ENCODE measurements around the gene RABEPK.
A peak's percentile ranks its signal among the peaks of the same experiment; 100 is the strongest.
"Not testable (repeated sequence)": the region's sequence is repeated elsewhere in the genome, so short reads cannot be mapped to it uniquely, and the experiment has no call there.

RABEPK gene

GRCh38 chr9:125258160-125258785 is 57.9 kb downstream of the RABEPK start:
- Mint-ChIP-seq H3K9me3 (no peaks in the 10 kb centered on the region), H3K36me3 (ENCODE audit: low read depth) (no peaks in the 10 kb centered on the region), H3K27me3 (ENCODE audit: low read depth) (no peaks in the 10 kb centered on the region), H3K27ac (peak overlapping the region; percentile 17 to 66 (median 29)), H3K4me1 (peaks cover 30% of the 10 kb centered on the region), H3K4me3 (peak overlapping the region in 2 of 3 experiments; percentile 3 to 78)
- no peak for TF ChIP-seq CTCF (IDR thresholded peaks at IDR 0.05; ENCODE audit: unreplicated experiment in 3 of 3)

GRCh38 chr9:125258832-125259534 is 58.6 kb downstream of the RABEPK start:
- Mint-ChIP-seq H3K27me3 (ENCODE audit: low read depth) (no peaks in the 10 kb centered on the region), H3K9me3 (no peaks in the 10 kb centered on the region), H3K4me1 (peaks cover 34% of the 10 kb centered on the region), H3K4me3 (peak overlapping the region in 2 of 3 experiments; percentile 3 to 78), H3K36me3 (ENCODE audit: low read depth) (peaks cover 3% of the 10 kb centered on the region), H3K27ac (peak overlapping the region; percentile 17 to 66 (median 29))
- no peak for TF ChIP-seq CTCF (IDR thresholded peaks at IDR 0.05; ENCODE audit: unreplicated experiment in 3 of 3)

DNA sequence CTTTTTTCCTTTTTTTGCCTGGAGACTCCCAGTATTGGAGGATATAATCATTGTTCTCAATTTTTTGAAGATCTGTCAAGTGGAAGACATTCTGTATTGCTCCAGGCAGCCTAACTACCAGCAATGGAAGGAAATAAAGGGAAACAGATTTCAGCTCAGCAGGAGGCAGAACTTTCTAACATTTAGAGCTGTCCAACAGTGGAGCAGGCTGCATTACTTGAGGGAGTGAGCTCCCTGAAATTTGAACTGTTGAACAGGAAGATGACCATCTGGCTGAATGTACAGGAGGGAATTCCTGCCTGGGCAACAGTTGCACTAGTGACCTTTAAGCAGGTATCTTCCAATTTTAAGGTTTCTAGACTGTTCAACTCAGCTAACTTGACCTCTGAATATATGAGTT is 60.2 kb downstream of the RABEPK start:
- no peak for TF ChIP-seq CTCF (IDR thresholded peaks at IDR 0.05; ENCODE audit: unreplicated experiment in 3 of 3)
- H3K9me3 Mint-ChIP-seq: no peaks in the 10 kb centered on the region
- peaks cover 6% of the 10 kb centered on the region for H3K36me3 Mint-ChIP-seq (ENCODE audit: low read depth)
- peak overlapping the region; percentile 100 for H3K4me3 Mint-ChIP-seq
- peak overlapping the region; percentile 90 to 97 (median 96) for H3K27ac Mint-ChIP-seq
- H3K27me3 Mint-ChIP-seq (ENCODE audit: low read depth): no peaks in the 10 kb centered on the region
- peaks cover 40% of the 10 kb centered on the region for H3K4me1 Mint-ChIP-seq

GRCh38 chr9:125261501-125262293 is 61.4 kb downstream of the RABEPK start, which contains the start of gene GAPVD1:
TSS of gene GAPVD1 (plus strand) at chr9:125261826. CDS start at chr9:125298922, 37,096 bp downstream.
- H3K4me3 Mint-ChIP-seq: peak within 1 kb of the TSS; percentile 100
- no peaks in the 10 kb centered on the region for H3K9me3 Mint-ChIP-seq
- H3K4me1 Mint-ChIP-seq: peaks cover 40% of the 10 kb centered on the region
- no peaks in the 10 kb centered on the region for H3K27me3 Mint-ChIP-seq (ENCODE audit: low read depth)
- TF ChIP-seq CTCF (IDR thresholded peaks at IDR 0.05; ENCODE audit: unreplicated experiment in 3 of 3): peak; percentile 39 to 49 (median 48)
- H3K36me3 Mint-ChIP-seq (ENCODE audit: low read depth): peaks cover 10% of the 10 kb centered on the region
- peak within 1 kb of the TSS; percentile 90 to 97 (median 96) for H3K27ac Mint-ChIP-seq

- no peak for TF ChIP-seq CTCF (IDR thresholded peaks at IDR 0.05; ENCODE audit: unreplicated experiment in 3 of 3)
- H3K36me3 Mint-ChIP-seq (ENCODE audit: low read depth): peaks cover 10% of the 10 kb centered on the region
- no peaks in the 10 kb centered on the region for H3K27me3 Mint-ChIP-seq (ENCODE audit: low read depth)
- no peaks in the 10 kb centered on the region for H3K9me3 Mint-ChIP-seq
- peak overlapping the region; percentile 68 to 94 (median 90) for H3K27ac Mint-ChIP-seq
- H3K4me1 Mint-ChIP-seq: peaks cover 40% of the 10 kb centered on the region
- H3K4me3 Mint-ChIP-seq: peak overlapping the region; percentile 100
These were observed 62.1 kb downstream of the RABEPK start for GRCh38 chr9:125262294-125262991.

DNA sequence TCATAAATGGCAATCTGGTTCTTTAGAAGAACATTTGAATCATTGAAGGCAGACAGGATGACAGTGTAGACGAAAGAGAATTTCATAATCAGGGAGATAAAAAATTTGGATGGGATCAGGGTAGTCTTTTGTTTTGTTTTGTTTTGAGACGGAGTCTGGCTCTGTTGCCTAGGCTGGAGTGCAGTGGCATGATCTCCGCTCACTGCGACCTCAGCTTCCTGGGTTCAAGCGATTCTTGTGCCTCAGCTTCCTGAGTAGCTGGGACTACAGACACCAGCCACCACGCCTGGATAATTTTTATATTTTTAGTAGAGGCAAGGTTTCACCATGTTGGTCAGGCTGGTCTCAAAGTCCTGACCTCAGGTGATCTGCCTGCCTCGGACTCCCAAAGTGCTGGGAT is 63.7 kb downstream of the RABEPK start:
- peaks cover 32% of the 10 kb centered on the region for H3K4me1 Mint-ChIP-seq
- H3K36me3 Mint-ChIP-seq (ENCODE audit: low read depth): peaks cover 19% of the 10 kb centered on the region
- H3K4me3 Mint-ChIP-seq: peak overlapping the region; percentile 67 to 77 (median 76)
- not testable (repeated sequence) for H3K27me3 Mint-ChIP-seq (ENCODE audit: low read depth); H3K9me3 Mint-ChIP-seq; H3K27ac Mint-ChIP-seq

All from nephron (organoid).